NCI-H146 treated with DMSO at 0.1 percent for 48 hours (cell line): ENCODE results near the gene XRCC4.
"Not testable (repeated sequence)": the region's sequence is repeated elsewhere in the genome, so short reads cannot be mapped to it uniquely, and the experiment has no call there.

Source experiments
- DNase-seq: peaks from one replicate; lab custom pipeline; 2025; ENCODE audit not compliant: unreplicated experiment; lab: John Stamatoyannopoulos, UW

Gene XRCC4

GRCh38 chr5:83255268-83255667 lies 177.9 kb downstream of the XRCC4 start:
- DNase-seq: no peak

- DNase-seq: no peak
These were observed 178.9 kb downstream of the XRCC4 start for GRCh38 chr5:83256091-83256780.

- DNase-seq: not testable (repeated sequence)
These were observed 180.3 kb downstream of the XRCC4 start for GRCh38 chr5:83257684-83258083.

GRCh38 chr5:83265318-83265717 lies 188.0 kb downstream of the XRCC4 start:
- DNase-seq: peak; percentile 83

- no peak for DNase-seq
These were observed 193.0 kb downstream of the XRCC4 start for GRCh38 chr5:83270311-83270710.

GRCh38 chr5:83277154-83277553 lies 199.8 kb downstream of the XRCC4 start:
- DNase-seq: no peak

GRCh38 chr5:83277953-83278352 lies 200.6 kb downstream of the XRCC4 start:
- no peak for DNase-seq

GRCh38 chr5:83281176-83281575 lies 203.8 kb downstream of the XRCC4 start:
- no peak for DNase-seq

- DNase-seq: no peak
These were observed 204.3 kb downstream of the XRCC4 start for GRCh38 chr5:83281658-83282057.

GRCh38 chr5:83283761-83284160 lies 206.4 kb downstream of the XRCC4 start:
- DNase-seq: no peak

- DNase-seq: no peak
These were observed 208.5 kb downstream of the XRCC4 start for GRCh38 chr5:83285661-83286398.

GRCh38 chr5:83294246-83294645 lies 216.9 kb downstream of the XRCC4 start:
- no peak for DNase-seq

- DNase-seq: no peak
These were observed 222.0 kb downstream of the XRCC4 start for GRCh38 chr5:83299353-83299752.

- DNase-seq: no peak
These were observed 229.4 kb downstream of the XRCC4 start for GRCh38 chr5:83306572-83307241.

- no peak for DNase-seq
These were observed 235.3 kb downstream of the XRCC4 start for GRCh38 chr5:83312663-83313062.

GRCh38 chr5:83313436-83313835 lies 236.1 kb downstream of the XRCC4 start:
- DNase-seq: no peak

- DNase-seq: no peak
These were observed 244.2 kb downstream of the XRCC4 start for GRCh38 chr5:83321483-83322055.

GRCh38 chr5:83322273-83322924 lies 245.1 kb downstream of the XRCC4 start:
- no peak for DNase-seq

- no peak for DNase-seq
These were observed 246.3 kb downstream of the XRCC4 start for GRCh38 chr5:83323557-83324180.

GRCh38 chr5:83331842-83332241 lies 254.5 kb downstream of the XRCC4 start:
- DNase-seq: no peak
